Endodermal cell (in vitro differentiated cells): ENCODE measurements around the gene CATSPER3. TPM values are rescaled to one million over a fixed set of nuclear protein-coding genes. Genes with fewer than 3 reads are reported as not detected.

Experiments used
- DNase-seq: peaks from one replicate; pipeline ENCODE4 v3.0.0-alpha.2; 2017
- H3K27ac ChIP-seq: 2 replicates; pipeline ENCODE4 v1.5.1; 2013; ENCODE audit warnings: mild to moderate bottlenecking, low read depth, low read length, moderate library complexity
- H3K27me3 ChIP-seq: 2 replicates; pipeline ENCODE4 v1.6.1; 2013; ENCODE audit warnings: mild to moderate bottlenecking, low read length, moderate library complexity; ENCODE audit not compliant: insufficient read depth, control insufficient read depth, poor library complexity, severe bottlenecking
- H3K36me3 ChIP-seq: 2 replicates; pipeline ENCODE4 v1.7.0; 2013; ENCODE audit warnings: mild to moderate bottlenecking, low read length, moderate library complexity; ENCODE audit not compliant: control insufficient read depth, insufficient read depth
- H3K4me1 ChIP-seq: one replicate; pipeline ENCODE4 v1.7.0; 2013; ENCODE audit warnings: low read length; ENCODE audit not compliant: control insufficient read depth, insufficient read depth
- H3K4me3 ChIP-seq: 2 replicates; pipeline ENCODE4 v1.5.1; 2013; ENCODE audit warnings: mild to moderate bottlenecking, low read length, moderate library complexity
- H3K9ac ChIP-seq: 2 replicates; pipeline ENCODE4 v1.6.1; 2013; ENCODE audit warnings: mild to moderate bottlenecking, low read length, moderate library complexity; ENCODE audit not compliant: poor library complexity, severe bottlenecking; ENCODE audit errors: extremely low read depth
- H3K9me3 ChIP-seq: 2 replicates; pipeline ENCODE4 v1.6.1; 2013; ENCODE audit warnings: mild to moderate bottlenecking, low read length, moderate library complexity; ENCODE audit not compliant: control insufficient read depth
- H3K27ac Mint-ChIP-seq: 2 replicates; pipeline ENCODE4 v1.8.0; 2020; ENCODE audit warnings: mixed read lengths
- H3K27me3 Mint-ChIP-seq: 2 replicates; pipeline ENCODE4 v1.8.0; 2021; ENCODE audit warnings: mild to moderate bottlenecking, mixed read lengths; ENCODE audit not compliant: insufficient read depth
- H3K36me3 Mint-ChIP-seq: 2 replicates; pipeline ENCODE4 v1.8.0; 2020; ENCODE audit warnings: low read depth, mixed read lengths
- H3K4me1 Mint-ChIP-seq: 2 replicates; pipeline ENCODE4 v1.8.0; 2020; ENCODE audit warnings: mixed read lengths
- H3K4me3 Mint-ChIP-seq: 2 replicates; pipeline ENCODE4 v1.8.0; 2020; ENCODE audit warnings: mild to moderate bottlenecking, moderate library complexity, mixed read lengths
- H3K9me3 Mint-ChIP-seq: 2 replicates; pipeline ENCODE4 v1.8.0; 2020; ENCODE audit warnings: mild to moderate bottlenecking, mixed read lengths
- whole genome bisulfite sequencing, 2 experiments: methylation state at CpG; one replicate each; pipeline versions ENCODE4 v1.1.5 to v1.1.7; 2013; ENCODE audit warnings: missing lambda C conversion rate in 2 of 2, mixed read lengths in 1 of 2; ENCODE audit not compliant: insufficient coverage in 1 of 2, insufficient read length in 1 of 2; 5-methylcytosine and 5-hydroxymethylcytosine counted together
- total RNA-seq, 2 donors: library from RNA; stranded (reverse); fragmentation: NEBNext Ultra II Directional in 1 of 2; extraction: Animal tissue kit (Norgen Biotek cat#: 25700) in 1 of 2; gene quantifications; 2 replicates in 1 of 2; 3 replicates in 1 of 2; pipeline ENCODE4 v1.2.1, GENCODE V29; 2021
- TF ChIP-seq, protein P1 (sequence below): fragments of 200-600 bp; sonication (generic); conservative IDR thresholded peaks from 2 replicates; pipeline ENCODE4 v1.5.0; 2021; ENCODE audit warnings: antibody characterized with exemption, mild to moderate bottlenecking

CATSPER3 gene
- total RNA-seq, 2 donors from 2014 or later, result 0.64 to 0.68 TPM

DNA sequence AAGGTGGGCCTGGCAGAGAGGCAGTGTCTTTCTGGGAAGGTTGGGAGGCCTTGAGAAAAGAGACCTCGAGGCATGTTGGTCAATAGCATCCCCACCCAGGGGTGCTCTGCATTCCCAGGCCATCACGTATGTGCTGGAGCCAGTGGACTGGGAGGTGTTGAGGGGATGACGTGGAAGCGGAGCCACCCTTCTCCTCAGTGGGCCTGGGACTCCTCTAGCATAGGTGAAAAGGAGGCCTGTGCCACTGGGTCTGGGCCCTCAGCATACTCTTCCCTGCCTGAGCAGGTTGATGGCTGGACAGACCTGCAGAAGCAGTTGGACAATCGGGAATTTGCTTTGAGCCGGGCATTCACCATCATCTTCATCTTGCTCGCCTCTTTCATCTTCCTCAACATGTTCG, 40.8 kb downstream of the CATSPER3 start:
- no peak overlapping the region for H3K4me3 Mint-ChIP-seq
- Histone ChIP-seq H3K27me3 (no peaks in the 10 kb centered on the region), H3K4me3 (no peak overlapping the region), H3K36me3 (no peaks in the 10 kb centered on the region), H3K27ac (no peak overlapping the region), H3K4me1 (no peaks in the 10 kb centered on the region), H3K9ac (no peak overlapping the region), H3K9me3 (no peaks in the 10 kb centered on the region)
- no peak overlapping the region for H3K27ac Mint-ChIP-seq
- H3K27me3 Mint-ChIP-seq, result no peaks in the 10 kb centered on the region
- no peaks in the 10 kb centered on the region for H3K36me3 Mint-ChIP-seq
- no peaks in the 10 kb centered on the region for H3K4me1 Mint-ChIP-seq
- DNase-seq, result peak; percentile 15
- WGBS, 2 experiments, result 90% methylated on average over 7 to 8 of the region's 8 CpGs
- TF ChIP-seq, protein P1, sequence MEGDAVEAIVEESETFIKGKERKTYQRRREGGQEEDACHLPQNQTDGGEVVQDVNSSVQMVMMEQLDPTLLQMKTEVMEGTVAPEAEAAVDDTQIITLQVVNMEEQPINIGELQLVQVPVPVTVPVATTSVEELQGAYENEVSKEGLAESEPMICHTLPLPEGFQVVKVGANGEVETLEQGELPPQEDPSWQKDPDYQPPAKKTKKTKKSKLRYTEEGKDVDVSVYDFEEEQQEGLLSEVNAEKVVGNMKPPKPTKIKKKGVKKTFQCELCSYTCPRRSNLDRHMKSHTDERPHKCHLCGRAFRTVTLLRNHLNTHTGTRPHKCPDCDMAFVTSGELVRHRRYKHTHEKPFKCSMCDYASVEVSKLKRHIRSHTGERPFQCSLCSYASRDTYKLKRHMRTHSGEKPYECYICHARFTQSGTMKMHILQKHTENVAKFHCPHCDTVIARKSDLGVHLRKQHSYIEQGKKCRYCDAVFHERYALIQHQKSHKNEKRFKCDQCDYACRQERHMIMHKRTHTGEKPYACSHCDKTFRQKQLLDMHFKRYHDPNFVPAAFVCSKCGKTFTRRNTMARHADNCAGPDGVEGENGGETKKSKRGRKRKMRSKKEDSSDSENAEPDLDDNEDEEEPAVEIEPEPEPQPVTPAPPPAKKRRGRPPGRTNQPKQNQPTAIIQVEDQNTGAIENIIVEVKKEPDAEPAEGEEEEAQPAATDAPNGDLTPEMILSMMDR, result no peak
- no peaks in the 10 kb centered on the region for H3K9me3 Mint-ChIP-seq

GRCh38 chr5:135008981-135009735, 41.5 kb downstream of the CATSPER3 start:
- DNase-seq, result peak; percentile 45
- Mint-ChIP-seq H3K4me1 (no peaks in the 10 kb centered on the region), H3K4me3 (no peak overlapping the region), H3K36me3 (no peaks in the 10 kb centered on the region), H3K27me3 (peaks cover 2% of the 10 kb centered on the region), H3K9me3 (no peaks in the 10 kb centered on the region), H3K27ac (no peak overlapping the region)
- 93 to 96% methylated on average over 8 to 12 of the region's 13 CpGs for WGBS, 2 experiments
- H3K9ac ChIP-seq, result no peak overlapping the region
- no peaks in the 10 kb centered on the region for H3K27me3 ChIP-seq
- H3K9me3 ChIP-seq, result no peaks in the 10 kb centered on the region
- H3K27ac ChIP-seq, result no peak overlapping the region
- H3K36me3 ChIP-seq, result no peaks in the 10 kb centered on the region
- H3K4me1 ChIP-seq, result no peaks in the 10 kb centered on the region
- H3K4me3 ChIP-seq, result no peak overlapping the region
- TF ChIP-seq, protein P1, result no peak

DNA sequence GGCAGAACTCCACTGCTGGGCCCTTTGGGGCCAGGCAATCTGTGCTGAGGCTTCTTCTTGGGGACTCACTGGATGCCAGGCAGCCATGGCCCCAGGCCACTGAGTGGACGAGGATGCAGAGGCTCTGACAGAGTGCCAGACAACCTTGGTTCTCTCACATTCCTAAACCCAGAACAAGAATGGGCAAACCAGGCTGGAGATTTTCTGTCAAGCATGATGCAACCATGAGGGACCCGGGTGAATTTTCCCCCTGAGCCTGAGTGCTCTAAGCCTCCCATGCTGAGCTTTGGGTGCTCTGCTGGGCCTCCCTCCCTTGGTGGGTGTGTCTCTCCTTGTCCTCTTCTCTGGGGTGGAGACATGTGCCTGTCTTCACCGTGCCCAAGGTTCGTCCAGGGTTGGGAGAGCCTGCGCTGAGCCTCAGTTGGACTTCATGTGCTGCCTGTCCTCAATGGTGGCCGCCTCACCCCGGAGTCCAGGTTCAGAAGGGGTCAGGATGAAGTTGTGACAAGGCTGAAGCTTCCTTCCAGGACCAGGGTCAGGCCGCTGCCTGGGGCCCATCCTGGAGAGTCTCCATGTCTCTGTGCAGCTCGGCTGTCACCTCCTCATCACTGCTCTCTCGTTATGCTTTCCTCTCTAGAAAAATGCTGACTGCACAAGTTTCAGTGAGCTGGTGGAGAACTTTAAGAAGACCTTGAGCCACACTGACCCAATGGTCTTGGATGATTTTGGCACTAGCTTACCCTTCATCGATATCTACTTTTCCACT, 42.2 kb downstream of the CATSPER3 start:
- no peak overlapping the region for H3K27ac Mint-ChIP-seq
- H3K27me3 ChIP-seq, result no peaks in the 10 kb centered on the region
- TF ChIP-seq, protein P1, result no peak
- H3K4me1 ChIP-seq, result no peaks in the 10 kb centered on the region
- H3K9me3 Mint-ChIP-seq, result no peaks in the 10 kb centered on the region
- no peaks in the 10 kb centered on the region for H3K9me3 ChIP-seq
- H3K4me3 ChIP-seq, result no peak overlapping the region
- no peak overlapping the region for H3K27ac ChIP-seq
- H3K4me1 Mint-ChIP-seq, result no peaks in the 10 kb centered on the region
- WGBS, 2 experiments, result 92 to 96% methylated on average over 8 to 11 of the region's 11 CpGs
- peak; percentile 22 for DNase-seq
- no peak overlapping the region for H3K4me3 Mint-ChIP-seq
- peaks cover 2% of the 10 kb centered on the region for H3K27me3 Mint-ChIP-seq
- H3K36me3 Mint-ChIP-seq, result no peaks in the 10 kb centered on the region
- H3K9ac ChIP-seq, result no peak overlapping the region
- H3K36me3 ChIP-seq, result no peaks in the 10 kb centered on the region
